Peyer's patch (tissue), 4 donors: Measurements from ENCODE around the gene SHISA8.

Source experiments
- POLR2A ChIP-seq, 2 donors: fragments of 450-650 bp; IDR thresholded peaks; one replicate each; pipeline ENCODE4 v1.5.1; 2017; ENCODE audit warnings: antibody characterized with exemption in 2 of 2, mild to moderate bottlenecking in 2 of 2, moderate library complexity in 2 of 2
- TF ChIP-seq, protein P1 (sequence below), 6 experiments: fragments of 450-650 bp in 4 of 6; fragments of 200-600 bp in 2 of 6; sonication (generic) in 1 of 6; IDR thresholded peaks; one replicate each; pipeline ENCODE4 v1.5.1; 2017 to 2019; ENCODE audit warnings: antibody characterized with exemption in 6 of 6, mild to moderate bottlenecking in 3 of 6, moderate library complexity in 1 of 6

DNA sequence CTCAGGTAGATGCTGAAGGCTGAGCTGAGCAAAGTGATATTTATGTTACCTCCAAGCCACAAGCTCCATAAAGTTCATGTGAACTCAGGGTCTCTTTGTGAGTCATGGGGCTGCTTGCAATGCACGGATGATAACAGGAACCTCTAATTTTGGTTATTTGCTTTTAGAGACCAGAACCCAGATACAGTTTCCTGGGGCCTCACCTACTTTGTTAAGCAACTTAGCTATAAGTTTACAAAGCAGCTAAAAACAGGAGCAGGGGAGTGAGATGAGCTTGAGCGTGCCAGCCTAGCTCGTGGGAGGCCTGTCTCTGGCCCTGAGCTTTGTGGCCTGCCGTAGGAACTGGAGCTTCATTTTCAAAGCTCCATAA, 52.7 kb downstream of the SHISA8 start:
- TF ChIP-seq, protein P1, sequence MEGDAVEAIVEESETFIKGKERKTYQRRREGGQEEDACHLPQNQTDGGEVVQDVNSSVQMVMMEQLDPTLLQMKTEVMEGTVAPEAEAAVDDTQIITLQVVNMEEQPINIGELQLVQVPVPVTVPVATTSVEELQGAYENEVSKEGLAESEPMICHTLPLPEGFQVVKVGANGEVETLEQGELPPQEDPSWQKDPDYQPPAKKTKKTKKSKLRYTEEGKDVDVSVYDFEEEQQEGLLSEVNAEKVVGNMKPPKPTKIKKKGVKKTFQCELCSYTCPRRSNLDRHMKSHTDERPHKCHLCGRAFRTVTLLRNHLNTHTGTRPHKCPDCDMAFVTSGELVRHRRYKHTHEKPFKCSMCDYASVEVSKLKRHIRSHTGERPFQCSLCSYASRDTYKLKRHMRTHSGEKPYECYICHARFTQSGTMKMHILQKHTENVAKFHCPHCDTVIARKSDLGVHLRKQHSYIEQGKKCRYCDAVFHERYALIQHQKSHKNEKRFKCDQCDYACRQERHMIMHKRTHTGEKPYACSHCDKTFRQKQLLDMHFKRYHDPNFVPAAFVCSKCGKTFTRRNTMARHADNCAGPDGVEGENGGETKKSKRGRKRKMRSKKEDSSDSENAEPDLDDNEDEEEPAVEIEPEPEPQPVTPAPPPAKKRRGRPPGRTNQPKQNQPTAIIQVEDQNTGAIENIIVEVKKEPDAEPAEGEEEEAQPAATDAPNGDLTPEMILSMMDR (IDR thresholded peaks at IDR 0.05): no peak
- no peak for TF ChIP-seq POLR2A (IDR thresholded peaks at IDR 0.05)
